ENCODE results near the gene FANCG. TPM values are rescaled to one million over a fixed set of nuclear protein-coding genes. Genes with fewer than 3 reads are reported as not detected.

FANCG gene
- total RNA-seq, 1 donor from 2014 or later: 104 TPM

- no peaks in the 10 kb centered on the region for H3K9me3 Mint-ChIP-seq
- H3K27ac Mint-ChIP-seq: peak within 1 kb of the TSS; percentile 90
- peaks cover 33% of the 10 kb centered on the region for H3K4me1 Mint-ChIP-seq (ENCODE audit: low read depth)
- intact Hi-C loops (cut with micrococcal nuclease): loop anchor here (1.0 to 5.0 kb wide), 10 partner anchors 15 to 394 kb away; partner anchors contain the start of genes DNAJB5 and VCP
- peaks cover 30% of the 10 kb centered on the region for H3K36me3 Mint-ChIP-seq (ENCODE audit: low read depth)
- DNase-seq (ENCODE audit: low spot score): peak; percentile 85
- H3K4me3 Mint-ChIP-seq: peak within 1 kb of the TSS; percentile 85
- H3K27me3 Mint-ChIP-seq (ENCODE audit: insufficient read depth): no peaks in the 10 kb centered on the region
Measured at GRCh38 chr9:35096035-35096849, 16.5 kb upstream of the FANCG start, which contains the start of gene PIGO. Gene PIGO, minus strand, starts transcription at chr9:35096591. Its CDS starts 1,026 bp downstream, at chr9:35095565.

GRCh38 chr9:35091536-35091935 lies 11.8 kb upstream of the FANCG start:
- Mint-ChIP-seq H3K4me1 (ENCODE audit: low read depth) (peaks cover 15% of the 10 kb centered on the region), H3K36me3 (ENCODE audit: low read depth) (peaks cover 30% of the 10 kb centered on the region), H3K27me3 (ENCODE audit: insufficient read depth) (no peaks in the 10 kb centered on the region), H3K9me3 (no peaks in the 10 kb centered on the region), H3K4me3 (no peak overlapping the region), H3K27ac (no peak overlapping the region)
- intact Hi-C loops (cut with micrococcal nuclease): no loop called here
- DNase-seq (ENCODE audit: low spot score): no peak

- peaks cover 2% of the 10 kb centered on the region for H3K4me1 Mint-ChIP-seq (ENCODE audit: low read depth)
- H3K27me3 Mint-ChIP-seq (ENCODE audit: insufficient read depth): no peaks in the 10 kb centered on the region
- H3K36me3 Mint-ChIP-seq (ENCODE audit: low read depth): peaks cover 26% of the 10 kb centered on the region
- intact Hi-C loops (cut with micrococcal nuclease): no loop called here
- H3K9me3 Mint-ChIP-seq: no peaks in the 10 kb centered on the region
- DNase-seq (ENCODE audit: low spot score): no peak
- H3K27ac Mint-ChIP-seq: no peak overlapping the region
- H3K4me3 Mint-ChIP-seq: no peak overlapping the region
Measured at GRCh38 chr9:35089434-35089833, 9.7 kb upstream of the FANCG start.

GRCh38 chr9:35085078-35085477 lies 5.3 kb upstream of the FANCG start:
- Mint-ChIP-seq H3K27ac (no peak overlapping the region), H3K9me3 (no peaks in the 10 kb centered on the region), H3K4me3 (no peak overlapping the region), H3K4me1 (ENCODE audit: low read depth) (peaks cover 4% of the 10 kb centered on the region), H3K36me3 (ENCODE audit: low read depth) (peaks cover 16% of the 10 kb centered on the region), H3K27me3 (ENCODE audit: insufficient read depth) (no peaks in the 10 kb centered on the region)
- intact Hi-C loops (cut with micrococcal nuclease): no loop called here
- DNase-seq (ENCODE audit: low spot score): no peak

- H3K36me3 Mint-ChIP-seq (ENCODE audit: low read depth): peaks cover 23% of the 10 kb centered on the region
- peak overlapping the region; percentile 76 for H3K27ac Mint-ChIP-seq
- no peaks in the 10 kb centered on the region for H3K27me3 Mint-ChIP-seq (ENCODE audit: insufficient read depth)
- peak overlapping the region; percentile 96 for H3K4me3 Mint-ChIP-seq
- no peaks in the 10 kb centered on the region for H3K9me3 Mint-ChIP-seq
- intact Hi-C loops (cut with micrococcal nuclease): loop anchor here (1.0 to 10.0 kb wide), 5 partner anchors 37 to 1607 kb away; partner anchors contain the start of genes CCL27, DNAI1, FAM219A and NOL6
- H3K4me1 Mint-ChIP-seq (ENCODE audit: low read depth): peaks cover 32% of the 10 kb centered on the region
- peak; percentile 4 for DNase-seq (ENCODE audit: low spot score)
Measured at GRCh38 chr9:35079041-35079425, 709 bp downstream of the FANCG start.

- intact Hi-C loops (cut with micrococcal nuclease): loop anchor here (5.0 to 10.0 kb wide), 4 partner anchors 413 to 1606 kb away; partner anchors contain the start of genes CCL27, DNAI1, FAM219A and NOL6
- H3K9me3 Mint-ChIP-seq: no peaks in the 10 kb centered on the region
- H3K36me3 Mint-ChIP-seq (ENCODE audit: low read depth): peaks cover 29% of the 10 kb centered on the region
- H3K4me1 Mint-ChIP-seq (ENCODE audit: low read depth): peaks cover 39% of the 10 kb centered on the region
- H3K27me3 Mint-ChIP-seq (ENCODE audit: insufficient read depth): no peaks in the 10 kb centered on the region
- H3K4me3 Mint-ChIP-seq: peak overlapping the region; percentile 96
- DNase-seq (ENCODE audit: low spot score): no peak
- H3K27ac Mint-ChIP-seq: peak overlapping the region; percentile 76
Measured at GRCh38 chr9:35078066-35078465, 1.7 kb downstream of the FANCG start.

- peaks cover 44% of the 10 kb centered on the region for H3K4me1 Mint-ChIP-seq (ENCODE audit: low read depth)
- peak overlapping the region; percentile 62 for H3K4me3 Mint-ChIP-seq
- H3K36me3 Mint-ChIP-seq (ENCODE audit: low read depth): peaks cover 29% of the 10 kb centered on the region
- intact Hi-C loops (cut with micrococcal nuclease): loop anchor here (5.0 to 10.0 kb wide), 4 partner anchors 412 to 1605 kb away; partner anchors contain the start of genes CCL27, DNAI1, FAM219A and NOL6
- no peaks in the 10 kb centered on the region for H3K27me3 Mint-ChIP-seq (ENCODE audit: insufficient read depth)
- H3K27ac Mint-ChIP-seq: peak overlapping the region; percentile 59
- no peaks in the 10 kb centered on the region for H3K9me3 Mint-ChIP-seq
- DNase-seq (ENCODE audit: low spot score): no peak
Measured at GRCh38 chr9:35076848-35077247, 2.9 kb downstream of the FANCG start.

- H3K4me1 Mint-ChIP-seq (ENCODE audit: low read depth): peaks cover 51% of the 10 kb centered on the region
Measured at GRCh38 chr9:35075358-35075757, 4.4 kb downstream of the FANCG start.

GRCh38 chr9:35074791-35075190 lies 5.0 kb downstream of the FANCG start:
- H3K27me3 Mint-ChIP-seq (ENCODE audit: insufficient read depth): no peaks in the 10 kb centered on the region
- DNase-seq (ENCODE audit: low spot score): no peak
- peaks cover 52% of the 10 kb centered on the region for H3K4me1 Mint-ChIP-seq (ENCODE audit: low read depth)
- intact Hi-C loops (cut with micrococcal nuclease): loop anchor here (5.0 to 10.0 kb wide), 5 partner anchors 410 to 1602 kb away; partner anchors contain the start of genes CCL27, DNAI1, FAM219A and NOL6
- no peak overlapping the region for H3K4me3 Mint-ChIP-seq
- peak overlapping the region; percentile 33 for H3K27ac Mint-ChIP-seq
- no peaks in the 10 kb centered on the region for H3K9me3 Mint-ChIP-seq
- H3K36me3 Mint-ChIP-seq (ENCODE audit: low read depth): peaks cover 46% of the 10 kb centered on the region

More at GRCh38 chr9:35075358-35075757, 4.4 kb downstream of the FANCG start:
- no peak for DNase-seq (ENCODE audit: low spot score)
- H3K9me3 Mint-ChIP-seq: no peaks in the 10 kb centered on the region
- peaks cover 41% of the 10 kb centered on the region for H3K36me3 Mint-ChIP-seq (ENCODE audit: low read depth)
- no peak overlapping the region for H3K4me3 Mint-ChIP-seq
- intact Hi-C loops (cut with micrococcal nuclease): loop anchor here (5.0 to 10.0 kb wide), 4 partner anchors 411 to 1603 kb away; partner anchors contain the start of genes CCL27, DNAI1, FAM219A and NOL6
- no peaks in the 10 kb centered on the region for H3K27me3 Mint-ChIP-seq (ENCODE audit: insufficient read depth)
- H3K27ac Mint-ChIP-seq: no peak overlapping the region

- Mint-ChIP-seq H3K27ac (no peak overlapping the region), H3K4me3 (no peak overlapping the region), H3K9me3 (no peaks in the 10 kb centered on the region), H3K4me1 (ENCODE audit: low read depth) (peaks cover 56% of the 10 kb centered on the region), H3K36me3 (ENCODE audit: low read depth) (peaks cover 46% of the 10 kb centered on the region), H3K27me3 (ENCODE audit: insufficient read depth) (no peaks in the 10 kb centered on the region)
- DNase-seq (ENCODE audit: low spot score): no peak
- intact Hi-C loops (cut with micrococcal nuclease): loop anchor here (5.0 to 10.0 kb wide), 4 partner anchors 409 to 619 kb away; partner anchors contain the start of genes CCL27, DNAI1, FAM219A and SIGMAR1
Measured at GRCh38 chr9:35074141-35074540, 5.6 kb downstream of the FANCG start.

GRCh38 chr9:35073279-35073612 lies 6.5 kb downstream of the FANCG start:
- Mint-ChIP-seq H3K27me3 (ENCODE audit: insufficient read depth) (no peaks in the 10 kb centered on the region), H3K4me1 (ENCODE audit: low read depth) (peaks cover 56% of the 10 kb centered on the region), H3K27ac (peak overlapping the region; percentile 92), H3K9me3 (no peaks in the 10 kb centered on the region), H3K36me3 (ENCODE audit: low read depth) (peaks cover 53% of the 10 kb centered on the region), H3K4me3 (peak overlapping the region; percentile 95)
- DNase-seq (ENCODE audit: low spot score): no peak
- intact Hi-C loops (cut with micrococcal nuclease): loop anchor here (5.0 to 10.0 kb wide), 4 partner anchors 408 to 618 kb away; partner anchors contain the start of genes CCL27, DNAI1, FAM219A and SIGMAR1

GRCh38 chr9:35072461-35073278 lies 7.1 kb downstream of the FANCG start, which contains the start of gene VCP:
Gene VCP, minus strand, starts transcription at chr9:35072625. Its CDS starts 272 bp downstream, at chr9:35072353.
- Mint-ChIP-seq H3K27me3 (ENCODE audit: insufficient read depth) (no peaks in the 10 kb centered on the region), H3K36me3 (ENCODE audit: low read depth) (peaks cover 58% of the 10 kb centered on the region), H3K4me1 (ENCODE audit: low read depth) (peaks cover 56% of the 10 kb centered on the region), H3K9me3 (no peaks in the 10 kb centered on the region), H3K4me3 (peak within 1 kb of the TSS; percentile 95), H3K27ac (peak within 1 kb of the TSS; percentile 92)
- intact Hi-C loops (cut with micrococcal nuclease): loop anchor here (1.0 to 10.0 kb wide), 11 partner anchors 8 to 743 kb away; partner anchors contain the start of genes CCL27, CREB3, DNAI1 and DNAJB5
- DNase-seq (ENCODE audit: low spot score): peak; percentile 97

All from activated T-helper 1 cell treated with anti-CD3 and anti-CD28 coated beads, Interleukin-12 subunit alpha, Interleukin-12 subunit beta, Interleukin-2, Interleukin-4 antibody, amounts not matched to agents 30 ng/mL and 10 ng/mL and 1 ng/mL, durations not matched to agents 14 hours and 24 hours and 36 hours (primary cell).